ENCODE data around the gene IL16. TPM values are rescaled to one million over a fixed set of nuclear protein-coding genes. Genes with fewer than 3 reads are reported as not detected.

IL16 gene
- total and polyA plus RNA-seq, 4 donors: 1.9 to 6.9 (median 4.4) TPM

- Histone ChIP-seq H3K4me3 (ENCODE audit: low read depth in 1 of 3, low read length in 3 of 3) (no peak overlapping the region), H3K4me1 (ENCODE audit: control insufficient read depth in 4 of 4, insufficient read depth in 4 of 4, low read length in 3 of 4) (no peaks in the 10 kb centered on the region), H3K9ac (ENCODE audit: low read depth in 1 of 2, low read length in 2 of 2) (no peak overlapping the region), H3K27me3 (ENCODE audit: control insufficient read depth in 4 of 4, insufficient read depth in 4 of 4, low read length in 3 of 4) (peaks cover 0 to 7% (median 0%) of the 10 kb centered on the region in 4 donors), H3K9me3 (ENCODE audit: control insufficient read depth in 4 of 4, low read length in 3 of 4) (no peaks in the 10 kb centered on the region), H3K36me3 (ENCODE audit: control insufficient read depth in 4 of 4, insufficient read depth in 3 of 4, low read depth in 1 of 4, low read length in 3 of 4) (no peaks in the 10 kb centered on the region), H3K27ac (ENCODE audit: low read depth in 1 of 2, low read length in 2 of 2) (no peak overlapping the region)
- no peak for DNase-seq (ENCODE audit: low spot score)
- 68% methylated on average over 5 of the region's 5 CpGs for WGBS
- no peak for TF ChIP-seq RXRA (IDR thresholded peaks at IDR 0.05)
- no peak for TF ChIP-seq NR2F2 (IDR thresholded peaks at IDR 0.05)
- TF ChIP-seq REST (IDR thresholded peaks at IDR 0.05): no peak
- TF ChIP-seq FOXA2 (IDR thresholded peaks at IDR 0.05): no peak
- no peak for TF ChIP-seq ZBTB33 (IDR thresholded peaks at IDR 0.05)
- no peak for TF ChIP-seq EGR1 (IDR thresholded peaks at IDR 0.05; ENCODE audit: low read depth in 2 of 2)
- TF ChIP-seq ATF3 (IDR thresholded peaks at IDR 0.05): no peak
- TF ChIP-seq TAF1 (conservative IDR thresholded peaks at IDR 0.05): no peak
- TF ChIP-seq CTCF (IDR thresholded peaks at IDR 0.05; ENCODE audit: low read depth, low read length, missing input control): no peak
- no peak for TF ChIP-seq GABPA (IDR thresholded peaks at IDR 0.05 in 1 of 2, conservative IDR thresholded peaks at IDR 0.05 in 1 of 2)
- no peak for TF ChIP-seq RAD21 (IDR thresholded peaks at IDR 0.05)
Measured at GRCh38 chr15:81184188-81184587, 12.5 kb upstream of the IL16 start.

GRCh38 chr15:81185631-81186295 lies 10.9 kb upstream of the IL16 start:
- peaks cover 0 to 11% (median 0%) of the 10 kb centered on the region in 4 donors for H3K27me3 ChIP-seq (ENCODE audit: control insufficient read depth in 4 of 4, insufficient read depth in 4 of 4, low read length in 3 of 4)
- no peak overlapping the region for H3K27ac ChIP-seq (ENCODE audit: low read depth in 1 of 2, low read length in 2 of 2)
- DNase-seq (ENCODE audit: low spot score): no peak
- no peaks in the 10 kb centered on the region for H3K9me3 ChIP-seq (ENCODE audit: control insufficient read depth in 4 of 4, low read length in 3 of 4)
- 85% methylated on average over 5 of the region's 5 CpGs for WGBS
- H3K36me3 ChIP-seq (ENCODE audit: control insufficient read depth in 4 of 4, insufficient read depth in 3 of 4, low read depth in 1 of 4, low read length in 3 of 4): no peaks in the 10 kb centered on the region
- H3K4me3 ChIP-seq (ENCODE audit: low read depth in 1 of 3, low read length in 3 of 3): no peak overlapping the region
- no peaks in the 10 kb centered on the region for H3K4me1 ChIP-seq (ENCODE audit: control insufficient read depth in 4 of 4, insufficient read depth in 4 of 4, low read length in 3 of 4)
- no peak overlapping the region for H3K9ac ChIP-seq (ENCODE audit: low read depth in 1 of 2, low read length in 2 of 2)
- TF ChIP-seq FOXA2 (IDR thresholded peaks at IDR 0.05): no peak
- no peak for TF ChIP-seq GABPA (IDR thresholded peaks at IDR 0.05 in 1 of 2, conservative IDR thresholded peaks at IDR 0.05 in 1 of 2)
- TF ChIP-seq RXRA (IDR thresholded peaks at IDR 0.05): no peak
- no peak for TF ChIP-seq FOXA1 (IDR thresholded peaks at IDR 0.05)
- no peak for TF ChIP-seq EGR1 (IDR thresholded peaks at IDR 0.05; ENCODE audit: low read depth in 2 of 2)
- no peak for TF ChIP-seq RAD21 (IDR thresholded peaks at IDR 0.05)
- TF ChIP-seq TAF1 (conservative IDR thresholded peaks at IDR 0.05): no peak
- no peak for TF ChIP-seq ATF3 (IDR thresholded peaks at IDR 0.05)
- TF ChIP-seq HNF4G (IDR thresholded peaks at IDR 0.05): no peak
- TF ChIP-seq MAX (IDR thresholded peaks at IDR 0.05): no peak
- no peak for TF ChIP-seq YY1 (IDR thresholded peaks at IDR 0.05)
- TF ChIP-seq ZBTB33 (IDR thresholded peaks at IDR 0.05): no peak
- no peak for TF ChIP-seq JUND (IDR thresholded peaks at IDR 0.05)
- TF ChIP-seq REST (IDR thresholded peaks at IDR 0.05): no peak
- TF ChIP-seq NR2F2 (IDR thresholded peaks at IDR 0.05): no peak

Data from liver (tissue), 9 donors.